Sigmoid colon (tissue), 3 donors: ENCODE data around the gene ZNF433.

ENCODE experiments used
- POLR2A ChIP-seq, 2 donors: fragments of 450-650 bp; IDR thresholded peaks; one replicate each; pipeline ENCODE4 v1.6.1; 2016; ENCODE audit warnings: antibody characterized with exemption in 2 of 2, mild to moderate bottlenecking in 2 of 2, moderate library complexity in 2 of 2
- TF ChIP-seq, protein P1 (sequence below), 4 experiments: fragments of 450-650 bp in 3 of 4; fragments of 200-600 bp in 1 of 4; IDR thresholded peaks; one replicate each; pipeline ENCODE4 v1.5.1; 2016 to 2019; ENCODE audit warnings: antibody characterized with exemption in 4 of 4, mild to moderate bottlenecking in 3 of 4, moderate library complexity in 2 of 4

DNA sequence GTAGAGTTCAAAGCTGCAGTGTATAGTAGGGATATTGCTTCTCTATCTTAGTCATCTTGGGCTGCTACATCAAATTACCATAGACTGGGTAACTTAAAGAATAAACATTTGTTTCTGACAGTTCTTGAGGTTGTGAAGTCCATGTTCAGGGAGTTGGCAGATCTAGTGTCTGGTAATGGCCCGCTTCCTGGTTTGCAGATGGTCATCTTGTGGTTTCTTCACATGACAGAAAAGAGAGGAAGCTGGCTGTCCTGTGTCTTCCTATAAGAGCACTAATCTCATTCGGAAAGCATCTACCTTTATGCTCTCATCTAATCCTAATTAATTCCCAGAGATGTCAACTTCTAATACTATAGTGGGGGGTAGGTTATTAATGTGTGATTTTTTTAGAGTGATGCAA, 64.4 kb downstream of the ZNF433 start:
- TF ChIP-seq POLR2A (IDR thresholded peaks at IDR 0.05): no peak
- TF ChIP-seq, protein P1, sequence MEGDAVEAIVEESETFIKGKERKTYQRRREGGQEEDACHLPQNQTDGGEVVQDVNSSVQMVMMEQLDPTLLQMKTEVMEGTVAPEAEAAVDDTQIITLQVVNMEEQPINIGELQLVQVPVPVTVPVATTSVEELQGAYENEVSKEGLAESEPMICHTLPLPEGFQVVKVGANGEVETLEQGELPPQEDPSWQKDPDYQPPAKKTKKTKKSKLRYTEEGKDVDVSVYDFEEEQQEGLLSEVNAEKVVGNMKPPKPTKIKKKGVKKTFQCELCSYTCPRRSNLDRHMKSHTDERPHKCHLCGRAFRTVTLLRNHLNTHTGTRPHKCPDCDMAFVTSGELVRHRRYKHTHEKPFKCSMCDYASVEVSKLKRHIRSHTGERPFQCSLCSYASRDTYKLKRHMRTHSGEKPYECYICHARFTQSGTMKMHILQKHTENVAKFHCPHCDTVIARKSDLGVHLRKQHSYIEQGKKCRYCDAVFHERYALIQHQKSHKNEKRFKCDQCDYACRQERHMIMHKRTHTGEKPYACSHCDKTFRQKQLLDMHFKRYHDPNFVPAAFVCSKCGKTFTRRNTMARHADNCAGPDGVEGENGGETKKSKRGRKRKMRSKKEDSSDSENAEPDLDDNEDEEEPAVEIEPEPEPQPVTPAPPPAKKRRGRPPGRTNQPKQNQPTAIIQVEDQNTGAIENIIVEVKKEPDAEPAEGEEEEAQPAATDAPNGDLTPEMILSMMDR (IDR thresholded peaks at IDR 0.05): no peak
